ENCODE results near the gene AMH. TPM values are rescaled to one million over a fixed set of nuclear protein-coding genes. Genes with fewer than 3 reads are reported as not detected.
A peak's percentile ranks its signal among the peaks of the same experiment; 100 is the strongest.

The AMH gene
- total RNA-seq, 1 experiment from 2014 or later: 11.2 TPM

- TF ChIP-seq ZNF232 (CRISPR knock-in tag; IDR thresholded peaks at IDR 0.05): 0 out of 2 replicates have a peak, but pooled peaks have one; percentile 32
- TF ChIP-seq ZNF396 (CRISPR knock-in tag; IDR thresholded peaks at IDR 0.05; ENCODE audit: borderline replicate concordance): no peak
- TF ChIP-seq CTCF (IDR thresholded peaks at IDR 0.05): peak; percentile 95
- TF ChIP-seq GTF2I (CRISPR knock-in tag; conservative IDR thresholded peaks at IDR 0.05): no peak
- TF ChIP-seq FOXP4 (CRISPR knock-in tag; IDR thresholded peaks at IDR 0.05): 0 out of 2 replicates have a peak, but pooled peaks have one; percentile 62
- TF ChIP-seq ELF4 (CRISPR knock-in tag; IDR thresholded peaks at IDR 0.05; ENCODE audit: low read depth): 0 out of 2 replicates have a peak, but pooled peaks have one; percentile 49
- no peak for TF ChIP-seq NFE2L1 (CRISPR knock-in tag; IDR thresholded peaks at IDR 0.05)
- 0 out of 2 replicates have a peak, but pooled peaks have one; percentile 59 for TF ChIP-seq SMAD4 (CRISPR knock-in tag; IDR thresholded peaks at IDR 0.05)
- no peak for TF ChIP-seq NFYB (CRISPR knock-in tag; conservative IDR thresholded peaks at IDR 0.05; ENCODE audit: low read depth)
- peak; percentile 92 for TF ChIP-seq HMGXB4 (CRISPR knock-in tag; IDR thresholded peaks at IDR 0.05)
- 0 out of 2 replicates have a peak, but pooled peaks have one; percentile 24 for TF ChIP-seq ESRRA (CRISPR knock-in tag; IDR thresholded peaks at IDR 0.05; ENCODE audit: borderline replicate concordance)
- TF ChIP-seq ETV6 (CRISPR knock-in tag; IDR thresholded peaks at IDR 0.05): peak; percentile 77
- peak; percentile 86; the same call in 1 of the 2 replicates for TF ChIP-seq NR3C1 (CRISPR knock-in tag; conservative IDR thresholded peaks at IDR 0.05; ENCODE audit: low read depth)
- no peak for TF ChIP-seq HMGA2 (CRISPR knock-in tag; IDR thresholded peaks at IDR 0.05)
- no peak for TF ChIP-seq ZNF121 (CRISPR knock-in tag; IDR thresholded peaks at IDR 0.05)
Observed at GRCh38 chr19:2273356-2274184, 24.4 kb downstream of the AMH start (continued).

- ChIA-PET POLR2A (interaction anchor here (0.5 to 0.9 kb wide), 2 partner anchors 21 to 471 kb away, joined by 3 to 5 read pairs; no protein-coding TSS in a partner anchor), CTCF (interaction anchor here (0.5 to 4.4 kb wide), 23 partner anchors 13 to 523 kb away, joined by 3 to 42 read pairs (median 4); partner anchors contain the start of gene LSM7)
- Mint-ChIP-seq H3K4me3 (peak overlapping the region; percentile 59), H3K36me3 (peaks cover 8% of the 10 kb centered on the region), H3K4me1 (peaks cover 22% of the 10 kb centered on the region), H3K9me3 (no peaks in the 10 kb centered on the region), H3K27ac (peak overlapping the region; percentile 98), H3K27me3 (ENCODE audit: low read depth) (no peaks in the 10 kb centered on the region; the same call in 1 of the 2 replicates)
- TF ChIP-seq CBFB (CRISPR knock-in tag; IDR thresholded peaks at IDR 0.05; ENCODE audit: low read depth) (0 out of 2 replicates have a peak, but pooled peaks have one; percentile 5), TEAD1 (CRISPR knock-in tag; IDR thresholded peaks at IDR 0.05) (no peak)
- DNase-seq (ENCODE audit: low spot score) (no peak), ATAC-seq (no peak)
Observed at GRCh38 chr19:2274185-2274711, 25.1 kb downstream of the AMH start.

Measured in WTC11 (cell line).